HepG2 (cell line): Measurements from ENCODE around the gene RBPJ. TPM values are rescaled to one million over a fixed set of nuclear protein-coding genes. Genes with fewer than 3 reads are reported as not detected.

Source experiments
- ATAC-seq: fragments of 200-7000 bp; cut with Tn5 transposase; 3 replicates; pipeline ENCODE4 v1.9.1; 2020; ENCODE audit warnings: mild to moderate bottlenecking, moderate library complexity
- BruUV-seq: library from RNA; stranded (reverse); fragments of 400-500 nt; replicated peaks from 2 replicates; lab custom pipeline; 2021; lab: Mats Ljungman, UMichigan
- CTCF ChIA-PET: fragments of 300-600 bp; formaldehyde crosslinking; extraction: SDS; loops from one replicate; lab custom pipeline; 2021; ENCODE audit warnings: low total read pairs, inconsistent platforms, low intra/inter-chr PET ratio; lab: Yijun Ruan, JAX
- POLR2A ChIA-PET: fragments of 350-600 bp; sonication (Branson Sonifier 250); formaldehyde crosslinking; loops from one replicate; lab custom pipeline; 2020; ENCODE audit warnings: antibody characterized with exemption, inconsistent platforms; lab: Yijun Ruan, JAX
- DNase-seq: peaks from one replicate; pipeline ENCODE4 v3.0.0-alpha.2; 2015; ENCODE audit warnings: low spot score
- FAIRE-seq: peaks from 3 replicates; lab custom pipeline; 2011; peaks lifted over from hg19 to GRCh38; lab: Jason Lieb, UNC
- H2AFZ ChIP-seq: one replicate; pipeline ENCODE4 v1.6.1; 2011; ENCODE audit warnings: low read length, inconsistent platforms
- H3K27ac ChIP-seq: fragments of 300-600 bp; 3 replicates; pipeline ENCODE4 v1.8.0; 2011; ENCODE audit warnings: mixed run types, mild to moderate bottlenecking, mixed read lengths, low read length, inconsistent platforms; ENCODE audit not compliant: insufficient read depth; ENCODE audit errors: extremely low read length
- H3K27me3 ChIP-seq, 2 experiments: fragments of 200-600 bp in 1 of 2; 2 replicates in 1 of 2; 3 replicates in 1 of 2; pipeline versions ENCODE4 v1.6.0 to v1.8.0; 2011; ENCODE audit warnings: low read length in 2 of 2, mild to moderate bottlenecking in 2 of 2, moderate library complexity in 2 of 2, inconsistent platforms in 1 of 2; ENCODE audit not compliant: insufficient read depth in 2 of 2, control insufficient read depth in 1 of 2
- H3K36me3 ChIP-seq, 2 experiments: fragments of 200-600 bp in 1 of 2; replicated peaks in 1 of 2; 2 replicates in 1 of 2; 3 replicates in 1 of 2; pipeline versions ENCODE4 v1.5.1 to v1.8.0; 2011; ENCODE audit warnings: low read length in 2 of 2, inconsistent platforms in 1 of 2; ENCODE audit not compliant: insufficient read depth in 2 of 2, control insufficient read depth in 1 of 2
- H3K4me1 ChIP-seq: 2 replicates; pipeline ENCODE4 v1.5.1; 2012; ENCODE audit warnings: low read length, inconsistent platforms; ENCODE audit not compliant: insufficient read depth
- H3K4me2 ChIP-seq: 2 replicates; pipeline ENCODE4 v1.6.0; 2011; ENCODE audit warnings: low read depth, low read length, inconsistent platforms
- H3K4me3 ChIP-seq, 3 experiments: fragments of 200-600 bp in 1 of 3; sonication (generic), shearing (Covaris generic) in 1 of 3; replicated peaks in 1 of 3; 2 replicates each; pipeline ENCODE4 v1.5.1; 2011 to 2016; ENCODE audit warnings: low read length in 3 of 3, inconsistent platforms in 2 of 3, low read depth in 2 of 3, mild to moderate bottlenecking in 2 of 3, control low read depth in 1 of 3, mixed read lengths in 1 of 3; ENCODE audit not compliant: insufficient read depth in 1 of 3
- H3K79me2 ChIP-seq: one replicate; pipeline ENCODE4 v1.6.1; 2011; ENCODE audit warnings: low read length, inconsistent platforms; ENCODE audit not compliant: insufficient read depth
- H3K9ac ChIP-seq: 2 replicates; pipeline ENCODE4 v1.6.0; 2011; ENCODE audit warnings: mild to moderate bottlenecking, low read depth, low read length, inconsistent platforms; ENCODE audit not compliant: insufficient read depth
- H3K9me3 ChIP-seq: 2 replicates; pipeline ENCODE4 v1.5.1; 2012; ENCODE audit warnings: mild to moderate bottlenecking, low read length
- H4K20me1 ChIP-seq: 2 replicates; pipeline ENCODE4 v1.6.0; 2011; ENCODE audit warnings: inconsistent platforms, mild to moderate bottlenecking, low read length, moderate library complexity; ENCODE audit not compliant: insufficient read depth
- EP300 ChIP-seq, 3 experiments: sonication (generic) in 1 of 3; formaldehyde crosslinking in 1 of 3; IDR thresholded peaks; 2 replicates each; pipeline versions ENCODE4 v1.5.1 to v1.6.1; 2011 to 2020; ENCODE audit warnings: low read depth in 2 of 3, low read length in 2 of 3, borderline replicate concordance in 1 of 3, improper control_type of control experiment in 1 of 3, mild to moderate bottlenecking in 1 of 3, missing genetic modification reagents in 1 of 3, moderate library complexity in 1 of 3
- FOSL1 ChIP-seq: sonication (generic); formaldehyde crosslinking; IDR thresholded peaks from 2 replicates; pipeline ENCODE4 v1.9.0; 2021; ENCODE audit warnings: missing genetic modification reagents, borderline replicate concordance
- JDP2 ChIP-seq: sonication (generic); formaldehyde crosslinking; IDR thresholded peaks from 2 replicates; pipeline ENCODE4 v1.8.1; 2022; ENCODE audit warnings: missing genetic modification reagents, borderline replicate concordance
- RBFOX2 ChIP-seq: fragments of 200-400 bp; formaldehyde crosslinking; IDR thresholded peaks from 2 replicates; pipeline ENCODE4 v1.6.1; 2017; ENCODE audit warnings: low read depth, mild to moderate bottlenecking, low read length
- SPEN ChIP-seq: sonication (generic); formaldehyde crosslinking; IDR thresholded peaks from 2 replicates; pipeline ENCODE4 v1.5.1; 2020; ENCODE audit warnings: low read depth, mild to moderate bottlenecking, missing genetic modification reagents
- ZNF430 ChIP-seq: sonication (generic); formaldehyde crosslinking; IDR thresholded peaks from 2 replicates; pipeline ENCODE4 v1.9.0; 2021; ENCODE audit warnings: mild to moderate bottlenecking, missing genetic modification reagents
- ZNF841 ChIP-seq: sonication (generic); formaldehyde crosslinking; IDR thresholded peaks from 2 replicates; pipeline ENCODE4 v1.8.1; 2023; ENCODE audit warnings: missing genetic modification reagents, borderline replicate concordance
- in situ Hi-C: cut with HindIII; loops from 2 replicates; pipeline ENCODE4 v1.10.0; 2017; ENCODE audit warnings: low pct_unique_long_range_greater_than_20kb; ENCODE audit not compliant: extremely low pct_ligation_motif_present
- intact Hi-C: fragments of 100-400 bp; cut with micrococcal nuclease; formaldehyde crosslinking; loops from one replicate; pipeline ENCODE4 v1.10.0; 2022; ENCODE audit not compliant: unreplicated experiment
- polyA plus RNA-seq, 8 experiments: library from polyadenylated mRNA; depleted of rRNA in 3 of 8; stranded (reverse) in 7 of 8; unstranded in 1 of 8; fragments of >200 nt; fragmentation: Illumina TruSeq in 4 of 8; extraction: Trizol in 4 of 8; gene quantifications; 2 replicates each; pipeline versions ENCODE4 v1.2.1 to v1.2.3, GENCODE V29; 2011 to 2016; ENCODE audit warnings: low read depth in 4 of 8, missing spikeins in 1 of 8, mixed read lengths in 1 of 8; ENCODE audit not compliant: insufficient read depth in 1 of 8
- total RNA-seq, 5 experiments: library from RNA; depleted of rRNA; stranded (reverse); fragments of >200 nt; fragmentation: Illumina TruSeq; extraction: Trizol; gene quantifications; 2 replicates each; pipeline ENCODE4 v1.2.3, GENCODE V29; 2016; ENCODE audit warnings: low read depth in 1 of 5
- TF ChIP-seq, protein P1 (sequence below): IDR thresholded peaks from 2 replicates; pipeline ENCODE4 v1.6.1; 2012; ENCODE audit warnings: low read depth, low read length, improper control_type of control experiment

Gene RBPJ
- total and polyA plus RNA-seq, 2 of the 13 experiments (the other 11 are each of a cell fraction or from before 2014, with no cell fraction given) = 25.9 to 33.2 TPM

DNA sequence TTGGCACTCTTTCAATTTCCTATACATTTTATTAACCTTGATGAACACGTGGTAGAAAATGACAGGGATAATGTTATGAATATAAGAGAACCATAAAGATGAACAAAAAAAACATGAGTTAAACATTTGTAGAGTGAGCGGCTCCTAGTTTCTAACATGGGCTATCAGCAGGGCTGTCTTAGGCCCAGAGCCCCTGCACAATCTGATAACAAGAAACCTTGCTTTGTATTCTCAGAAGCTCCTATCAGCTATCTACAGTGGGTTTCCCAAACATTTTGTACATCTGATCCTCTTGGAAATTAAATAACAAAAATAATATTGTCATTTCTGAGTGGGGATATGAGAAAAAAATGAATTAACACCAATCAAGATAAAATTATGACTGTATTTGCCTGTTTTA is 10.6 kb upstream of the RBPJ start (continued):
- TF ChIP-seq ZNF430 (CRISPR knock-in tag) = no peak

DNA sequence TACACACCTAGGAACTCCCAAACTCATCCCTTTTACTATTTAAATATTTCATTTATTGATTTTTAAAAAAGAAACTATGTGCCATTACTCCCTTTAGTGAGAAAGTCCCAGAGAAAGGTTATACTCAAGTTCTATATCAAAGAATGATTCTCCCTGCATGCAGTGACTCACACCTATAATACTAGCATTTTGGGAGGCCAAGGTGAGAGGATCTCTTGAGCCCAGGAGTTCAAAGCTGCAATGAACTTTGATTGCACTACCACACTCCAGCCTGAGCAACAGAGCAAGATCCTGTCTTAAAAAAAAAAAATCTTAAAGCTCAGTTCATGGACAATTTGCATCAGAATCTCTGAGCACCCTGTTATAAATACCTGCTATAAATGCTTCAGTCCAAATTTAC is 9.2 kb upstream of the RBPJ start:
- Histone ChIP-seq H3K27me3 (no peaks in the 10 kb centered on the region), H3K79me2 (no peaks in the 10 kb centered on the region), H3K4me2 (no peak overlapping the region), H3K36me3 (no peaks in the 10 kb centered on the region), H4K20me1 (no peaks in the 10 kb centered on the region), H3K27ac (no peak overlapping the region), H3K4me3 (no peak overlapping the region), H3K9me3 (no peaks in the 10 kb centered on the region; the same call in 1 of the 2 replicates), H3K4me1 (no peaks in the 10 kb centered on the region), H2AFZ (no peak overlapping the region), H3K9ac (no peak overlapping the region)
- CTCF ChIA-PET = no interaction called here
- in situ Hi-C loops = no loop called here
- DNase-seq (no peak), ATAC-seq (no peak), FAIRE-seq (no peak)
- intact Hi-C loops = no loop called here
- no TSS peak for BruUV-seq
- no peak for TF ChIP-seq JDP2 (CRISPR knock-in tag)
- no peak for TF ChIP-seq ZNF841 (CRISPR knock-in tag)
- TF ChIP-seq EP300 (IDR thresholded peaks at IDR 0.05; ENCODE audit: low read depth in 2 of 2, low read length in 2 of 2) = no peak
- TF ChIP-seq EP300 (CRISPR knock-in tag; IDR thresholded peaks at IDR 0.05; ENCODE audit: borderline replicate concordance) = no peak
- TF ChIP-seq RBFOX2 = no peak
- TF ChIP-seq FOSL1 (CRISPR knock-in tag) = no peak
- no peak for TF ChIP-seq SPEN (CRISPR knock-in tag)
- TF ChIP-seq, protein P1, sequence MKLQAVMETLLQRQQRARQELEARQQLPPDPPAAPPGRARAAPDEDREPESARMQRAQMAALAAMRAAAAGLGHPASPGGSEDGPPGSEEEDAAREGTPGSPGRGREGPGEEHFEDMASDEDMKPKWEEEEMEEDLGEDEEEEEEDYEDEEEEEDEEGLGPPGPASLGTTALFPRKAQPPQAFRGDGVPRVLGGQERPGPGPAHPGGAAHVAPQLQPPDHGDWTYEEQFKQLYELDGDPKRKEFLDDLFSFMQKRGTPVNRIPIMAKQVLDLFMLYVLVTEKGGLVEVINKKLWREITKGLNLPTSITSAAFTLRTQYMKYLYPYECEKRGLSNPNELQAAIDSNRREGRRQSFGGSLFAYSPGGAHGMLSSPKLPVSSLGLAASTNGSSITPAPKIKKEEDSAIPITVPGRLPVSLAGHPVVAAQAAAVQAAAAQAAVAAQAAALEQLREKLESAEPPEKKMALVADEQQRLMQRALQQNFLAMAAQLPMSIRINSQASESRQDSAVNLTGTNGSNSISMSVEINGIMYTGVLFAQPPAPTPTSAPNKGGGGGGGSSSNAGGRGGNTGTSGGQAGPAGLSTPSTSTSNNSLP = no peak
- POLR2A ChIA-PET = no interaction called here
